H9 (cell line): ENCODE measurements around the gene STX16. TPM values are rescaled to one million over a fixed set of nuclear protein-coding genes. Genes with fewer than 3 reads are reported as not detected.
A peak's percentile ranks its signal among the peaks of the same experiment; 100 is the strongest.

Source experiments
- DNase-seq: peaks from one replicate; pipeline ENCODE4 v3.0.0-alpha.2; 2017
- H2AFZ ChIP-seq: one replicate; pipeline ENCODE4 v1.6.1; 2013; ENCODE audit warnings: mild to moderate bottlenecking, low read length, control low read depth, moderate library complexity
- H2AK5ac ChIP-seq: 2 replicates; pipeline ENCODE4 v1.6.1; 2013; ENCODE audit warnings: low read length, control low read depth, mixed read lengths; ENCODE audit not compliant: insufficient read length
- H2BK120ac ChIP-seq: one replicate; pipeline ENCODE4 v1.6.1; 2013; ENCODE audit warnings: low read depth, mild to moderate bottlenecking, low read length, control low read depth, inconsistent platforms; ENCODE audit not compliant: poor library complexity, severe bottlenecking
- H2BK12ac ChIP-seq: 2 replicates; pipeline ENCODE4 v1.6.1; 2013; ENCODE audit warnings: low read length, control low read depth, mixed read lengths, low read depth; ENCODE audit not compliant: insufficient read length
- H2BK15ac ChIP-seq: 2 replicates; pipeline ENCODE4 v1.6.1; 2013; ENCODE audit warnings: low read depth, low read length, control low read depth
- H2BK20ac ChIP-seq: one replicate; pipeline ENCODE4 v1.6.1; 2013; ENCODE audit warnings: low read depth, mild to moderate bottlenecking, low read length, control low read depth, inconsistent platforms; ENCODE audit not compliant: poor library complexity, severe bottlenecking
- H2BK5ac ChIP-seq: 2 replicates; pipeline ENCODE4 v1.6.1; 2013; ENCODE audit warnings: low read length, control low read depth, mixed read lengths; ENCODE audit not compliant: insufficient read length
- H3K14ac ChIP-seq: 2 replicates; pipeline ENCODE4 v1.6.1; 2013; ENCODE audit warnings: low read length, control low read depth; ENCODE audit not compliant: insufficient read depth
- H3K18ac ChIP-seq: 2 replicates; pipeline ENCODE4 v1.6.1; 2013; ENCODE audit warnings: low read depth, mild to moderate bottlenecking, mixed read lengths, low read length, control low read depth; ENCODE audit not compliant: insufficient read length
- H3K23ac ChIP-seq: 2 replicates; pipeline ENCODE4 v1.6.1; 2013; ENCODE audit warnings: low read length, control low read depth, mixed read lengths, low read depth; ENCODE audit not compliant: insufficient read length
- H3K23me2 ChIP-seq: 2 replicates; pipeline ENCODE4 v1.6.1; 2013; ENCODE audit warnings: low read depth, mild to moderate bottlenecking, mixed read lengths, low read length, control low read depth; ENCODE audit not compliant: insufficient read length, poor library complexity, severe bottlenecking
- H3K27ac ChIP-seq: 2 replicates; pipeline ENCODE4 v1.5.1; 2013; ENCODE audit warnings: low read length, control low read depth, mixed read lengths, low read depth; ENCODE audit not compliant: insufficient read length
- H3K27me3 ChIP-seq: 2 replicates; pipeline ENCODE4 v1.6.1; 2013; ENCODE audit warnings: low read length, control low read depth, inconsistent platforms; ENCODE audit not compliant: insufficient read depth
- H3K4ac ChIP-seq: 2 replicates; pipeline ENCODE4 v1.6.1; 2013; ENCODE audit warnings: low read depth, mild to moderate bottlenecking, control low read depth, inconsistent platforms, low read length, moderate library complexity
- H3K4me1 ChIP-seq: 2 replicates; pipeline ENCODE4 v1.6.1; 2013; ENCODE audit warnings: low read length, control low read depth, inconsistent platforms; ENCODE audit not compliant: insufficient read depth
- H3K4me2 ChIP-seq: 2 replicates; pipeline ENCODE4 v1.6.1; 2013; ENCODE audit warnings: low read length, control low read depth, mixed read lengths; ENCODE audit not compliant: insufficient read length, insufficient read depth
- H3K56ac ChIP-seq: 2 replicates; pipeline ENCODE4 v1.6.1; 2013; ENCODE audit warnings: low read depth, mild to moderate bottlenecking, mixed read lengths, low read length, control low read depth; ENCODE audit not compliant: insufficient read length
- H3K79me1 ChIP-seq: 2 replicates; pipeline ENCODE4 v1.6.1; 2013; ENCODE audit warnings: low read depth, mild to moderate bottlenecking, moderate library complexity, low read length, control low read depth, inconsistent platforms; ENCODE audit not compliant: insufficient read depth, poor library complexity, severe bottlenecking
- H3K79me2 ChIP-seq: 2 replicates; pipeline ENCODE4 v1.6.1; 2013; ENCODE audit warnings: low read length, control low read depth, inconsistent platforms; ENCODE audit not compliant: insufficient read depth
- H3K9ac ChIP-seq: 2 replicates; pipeline ENCODE4 v1.6.1; 2013; ENCODE audit warnings: low read length, control low read depth, mixed read lengths; ENCODE audit not compliant: insufficient read length; ENCODE audit errors: extremely low read depth
- H3K9me3 ChIP-seq: one replicate; pipeline ENCODE4 v1.6.1; 2013; ENCODE audit warnings: low read depth, low read length, inconsistent platforms; ENCODE audit not compliant: control insufficient read depth
- H3T11ph ChIP-seq: one replicate; pipeline ENCODE4 v1.6.1; 2013; ENCODE audit warnings: mild to moderate bottlenecking, low read length, control low read depth, inconsistent platforms
- H4K20me1 ChIP-seq: one replicate; pipeline ENCODE4 v1.6.1; 2013; ENCODE audit not compliant: control insufficient read depth, insufficient read length, insufficient read depth
- H4K5ac ChIP-seq: 2 replicates; pipeline ENCODE4 v1.6.1; 2013; ENCODE audit warnings: low read depth, mild to moderate bottlenecking, mixed read lengths, low read length, control low read depth; ENCODE audit not compliant: insufficient read length
- H4K8ac ChIP-seq: replicated peaks from 2 replicates; pipeline ENCODE4 v1.6.1; 2013; ENCODE audit warnings: low read length, control low read depth, mixed read lengths, low read depth; ENCODE audit not compliant: insufficient read length
- H4K91ac ChIP-seq: 2 replicates; pipeline ENCODE4 v1.6.1; 2013; ENCODE audit warnings: low read depth, mild to moderate bottlenecking, moderate library complexity, mixed read lengths, low read length, control low read depth; ENCODE audit not compliant: insufficient read length
- H3K27ac Mint-ChIP-seq, 3 experiments: 2 replicates in 2 of 3; 3 replicates in 1 of 3; pipeline ENCODE4 v1.8.0; 2020 to 2021; ENCODE audit warnings: mixed read lengths in 3 of 3, mild to moderate bottlenecking in 1 of 3, moderate library complexity in 1 of 3
- H3K27me3 Mint-ChIP-seq: 2 replicates; pipeline ENCODE4 v1.8.0; 2021; ENCODE audit warnings: low read depth, mild to moderate bottlenecking, moderate library complexity, mixed read lengths
- H3K36me3 Mint-ChIP-seq, 3 experiments: 2 replicates in 2 of 3; 3 replicates in 1 of 3; pipeline ENCODE4 v1.8.0; 2020 to 2021; ENCODE audit warnings: low read depth in 3 of 3, mixed read lengths in 3 of 3; ENCODE audit not compliant: insufficient read depth in 1 of 3
- H3K4me1 Mint-ChIP-seq, 2 experiments: 2 replicates each; pipeline ENCODE4 v1.8.0; 2020; ENCODE audit warnings: mixed read lengths in 2 of 2
- H3K4me3 Mint-ChIP-seq, 2 experiments: 2 replicates in 1 of 2; 3 replicates in 1 of 2; pipeline ENCODE4 v1.8.0; 2020 to 2021; ENCODE audit warnings: mild to moderate bottlenecking in 2 of 2, mixed read lengths in 2 of 2, moderate library complexity in 1 of 2
- H3K9me3 Mint-ChIP-seq, 2 experiments: 2 replicates in 1 of 2; 3 replicates in 1 of 2; pipeline ENCODE4 v1.8.0; 2020; ENCODE audit warnings: mild to moderate bottlenecking in 2 of 2, mixed read lengths in 2 of 2, moderate library complexity in 1 of 2
- WGBS: extraction: QIAGEN DNeasy Blood & Tissue Kit; methylation state at CpG from one replicate; pipeline ENCODE4 v1.1.7; 2013; ENCODE audit warnings: missing lambda C conversion rate, low lambda C conversion rate, mixed read lengths; ENCODE audit not compliant: insufficient read length; ENCODE audit errors: extremely low coverage; 5-methylcytosine and 5-hydroxymethylcytosine counted together
- total RNA-seq: library from RNA; stranded (reverse); gene quantifications from 2 replicates; pipeline ENCODE4 v1.2.1, GENCODE V29; 2021
- TF ChIP-seq, protein P1 (sequence below): fragments of 200-600 bp; sonication (generic); conservative IDR thresholded peaks from 3 replicates; pipeline ENCODE4 v1.8.0; 2021; ENCODE audit warnings: antibody characterized with exemption, mild to moderate bottlenecking

The STX16 gene
- total RNA-seq, 1 experiment from 2014 or later: 87.8 TPM

DNA sequence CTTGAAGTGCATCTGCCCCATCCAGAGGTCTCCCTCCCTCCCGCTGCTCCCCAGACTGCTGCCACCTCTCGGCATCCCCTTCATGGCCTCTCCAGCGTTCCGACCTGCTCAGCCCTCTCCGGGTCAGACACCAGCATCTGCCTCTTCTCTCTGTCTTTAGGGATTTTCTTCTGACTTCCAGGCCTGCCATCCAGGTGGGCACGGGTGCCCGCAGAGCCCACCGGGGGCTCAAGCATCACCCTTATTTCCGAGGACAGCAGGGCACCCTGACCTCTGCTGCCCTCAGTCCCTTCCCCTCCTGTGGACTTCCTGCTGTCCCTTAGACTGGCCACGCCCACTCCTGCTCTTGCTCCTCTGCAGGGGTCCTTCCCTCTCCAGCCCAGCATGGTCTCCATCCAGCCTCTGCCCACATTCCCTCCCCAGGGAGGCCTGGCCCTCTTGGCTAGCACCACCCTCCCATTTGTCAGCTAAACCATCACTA, 44.9 kb downstream of the STX16 start:
- Histone ChIP-seq H3K18ac (no peak overlapping the region), H3K27ac (no peak overlapping the region), H3K23me2 (no peaks in the 10 kb centered on the region), H3T11ph (no peak overlapping the region), H2BK15ac (no peak overlapping the region), H2AFZ (no peak overlapping the region), H3K23ac (no peak overlapping the region), H3K9ac (no peak overlapping the region), H4K20me1 (no peaks in the 10 kb centered on the region), H3K4me1 (peaks cover 2% of the 10 kb centered on the region; the same call in 1 of the 2 replicates), H3K79me2 (peaks cover 2% of the 10 kb centered on the region; the same call in 1 of the 2 replicates), H3K79me1 (no peaks in the 10 kb centered on the region), H3K14ac (no peak overlapping the region), H3K9me3 (no peaks in the 10 kb centered on the region), H2AK5ac (no peak overlapping the region), H2BK20ac (no peak overlapping the region), H3K4ac (no peak overlapping the region), H4K5ac (no peak overlapping the region), H4K8ac (no peak overlapping the region), H3K56ac (no peak overlapping the region), H2BK120ac (no peak overlapping the region), H2BK12ac (no peak overlapping the region), H4K91ac (no peak overlapping the region), H3K27me3 (no peaks in the 10 kb centered on the region), H3K4me2 (no peak overlapping the region), H2BK5ac (no peak overlapping the region)
- no CpG with 5 or more reads among the region's 10 CpGs for WGBS
- no peak overlapping the region for H3K4me3 Mint-ChIP-seq
- peak; percentile 23 for DNase-seq
- TF ChIP-seq, protein P1, sequence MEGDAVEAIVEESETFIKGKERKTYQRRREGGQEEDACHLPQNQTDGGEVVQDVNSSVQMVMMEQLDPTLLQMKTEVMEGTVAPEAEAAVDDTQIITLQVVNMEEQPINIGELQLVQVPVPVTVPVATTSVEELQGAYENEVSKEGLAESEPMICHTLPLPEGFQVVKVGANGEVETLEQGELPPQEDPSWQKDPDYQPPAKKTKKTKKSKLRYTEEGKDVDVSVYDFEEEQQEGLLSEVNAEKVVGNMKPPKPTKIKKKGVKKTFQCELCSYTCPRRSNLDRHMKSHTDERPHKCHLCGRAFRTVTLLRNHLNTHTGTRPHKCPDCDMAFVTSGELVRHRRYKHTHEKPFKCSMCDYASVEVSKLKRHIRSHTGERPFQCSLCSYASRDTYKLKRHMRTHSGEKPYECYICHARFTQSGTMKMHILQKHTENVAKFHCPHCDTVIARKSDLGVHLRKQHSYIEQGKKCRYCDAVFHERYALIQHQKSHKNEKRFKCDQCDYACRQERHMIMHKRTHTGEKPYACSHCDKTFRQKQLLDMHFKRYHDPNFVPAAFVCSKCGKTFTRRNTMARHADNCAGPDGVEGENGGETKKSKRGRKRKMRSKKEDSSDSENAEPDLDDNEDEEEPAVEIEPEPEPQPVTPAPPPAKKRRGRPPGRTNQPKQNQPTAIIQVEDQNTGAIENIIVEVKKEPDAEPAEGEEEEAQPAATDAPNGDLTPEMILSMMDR: no peak
- H3K27me3 Mint-ChIP-seq: no peaks in the 10 kb centered on the region
- no peak overlapping the region for H3K27ac Mint-ChIP-seq
- H3K36me3 Mint-ChIP-seq: peaks cover 5 to 27% (median 12%) of the 10 kb centered on the region in 3 experiments; a peak in 6 of 7 replicates
- H3K4me1 Mint-ChIP-seq: peaks cover 16 to 21% of the 10 kb centered on the region in 2 experiments
- H3K9me3 Mint-ChIP-seq: no peaks in the 10 kb centered on the region
